SK-N-SH treated with all-trans-retinoic acid at 6 μM for 48 hours (cell line): ENCODE data around the gene SHANK2.

Source experiments
- ARNTL ChIP-seq: fragments of 450-650 bp; formaldehyde crosslinking; IDR thresholded peaks from 2 replicates; pipeline ENCODE4 v1.5.0; 2020; ENCODE audit warnings: low read depth, mild to moderate bottlenecking, moderate library complexity, borderline replicate concordance
- GLIS3 ChIP-seq: fragments of 250-450 bp; sonication (Bioruptor Pico); IDR thresholded peaks from 2 replicates; pipeline ENCODE4 v1.5.0; 2020; ENCODE audit warnings: mild to moderate bottlenecking, moderate library complexity
- ZC3H10 ChIP-seq: fragments of 250-450 bp; sonication (Bioruptor Pico); IDR thresholded peaks from 2 replicates; pipeline ENCODE4 v1.5.1; 2021; ENCODE audit warnings: mild to moderate bottlenecking, moderate library complexity
- TF ChIP-seq, protein P1 (sequence below): fragments of 250-450 bp; sonication (Bioruptor Pico); IDR thresholded peaks from 2 replicates; pipeline ENCODE4 v1.8.0; 2020; ENCODE audit warnings: mild to moderate bottlenecking, moderate library complexity, borderline replicate concordance

DNA sequence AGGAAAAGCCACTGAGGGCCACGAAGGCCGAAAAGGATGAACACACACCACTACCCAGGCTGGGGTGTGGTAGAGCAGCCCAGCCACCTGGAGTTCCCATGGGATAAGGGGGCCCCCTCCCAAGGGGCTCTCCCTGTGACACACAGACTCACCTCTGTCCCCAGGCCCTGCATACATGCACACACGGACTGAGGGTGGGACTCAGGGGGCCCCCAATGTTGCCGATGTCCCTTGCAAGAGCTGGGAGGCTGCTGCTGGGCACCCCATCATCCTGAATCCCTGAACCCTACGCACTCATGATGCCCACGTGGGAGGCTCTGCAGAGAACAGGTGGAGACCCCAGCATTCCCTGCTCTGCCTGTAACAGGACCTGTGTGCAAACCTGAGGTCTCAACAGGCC lies 14.5 kb downstream of the SHANK2 start:
- no peak for TF ChIP-seq GLIS3 (CRISPR knock-in tag)
- TF ChIP-seq, protein P1, sequence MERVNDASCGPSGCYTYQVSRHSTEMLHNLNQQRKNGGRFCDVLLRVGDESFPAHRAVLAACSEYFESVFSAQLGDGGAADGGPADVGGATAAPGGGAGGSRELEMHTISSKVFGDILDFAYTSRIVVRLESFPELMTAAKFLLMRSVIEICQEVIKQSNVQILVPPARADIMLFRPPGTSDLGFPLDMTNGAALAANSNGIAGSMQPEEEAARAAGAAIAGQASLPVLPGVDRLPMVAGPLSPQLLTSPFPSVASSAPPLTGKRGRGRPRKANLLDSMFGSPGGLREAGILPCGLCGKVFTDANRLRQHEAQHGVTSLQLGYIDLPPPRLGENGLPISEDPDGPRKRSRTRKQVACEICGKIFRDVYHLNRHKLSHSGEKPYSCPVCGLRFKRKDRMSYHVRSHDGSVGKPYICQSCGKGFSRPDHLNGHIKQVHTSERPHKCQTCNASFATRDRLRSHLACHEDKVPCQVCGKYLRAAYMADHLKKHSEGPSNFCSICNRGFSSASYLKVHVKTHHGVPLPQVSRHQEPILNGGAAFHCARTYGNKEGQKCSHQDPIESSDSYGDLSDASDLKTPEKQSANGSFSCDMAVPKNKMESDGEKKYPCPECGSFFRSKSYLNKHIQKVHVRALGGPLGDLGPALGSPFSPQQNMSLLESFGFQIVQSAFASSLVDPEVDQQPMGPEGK: no peak
- TF ChIP-seq ARNTL (CRISPR knock-in tag): no peak
- no peak for TF ChIP-seq ZC3H10 (CRISPR knock-in tag)
